HCT116 (cell line): ENCODE data around the gene SYCE1. TPM values are rescaled to one million over a fixed set of nuclear protein-coding genes. Genes with fewer than 3 reads are reported as not detected.

ENCODE experiments used
- ATAC-seq: fragments of 200-7000 bp; cut with Tn5 transposase; 2 replicates; pipeline ENCODE4 v1.9.1; 2020; ENCODE audit warnings: mild to moderate bottlenecking, moderate library complexity
- BruUV-seq: library from RNA; stranded (reverse); fragments of 400-500 nt; replicated peaks from 2 replicates; lab custom pipeline; 2021; lab: Mats Ljungman, UMichigan
- CTCF ChIA-PET: fragments of 300-600 bp; sonication (Branson Sonifier 250); formaldehyde crosslinking; loops from one replicate; lab custom pipeline; 2021; ENCODE audit warnings: antibody characterized with exemption; lab: Charles Lee
- POLR2A ChIA-PET: fragments of 300-600, 350-600 bp; sonication (Branson Sonifier 250); formaldehyde crosslinking; loops from one replicate; lab custom pipeline; 2021; ENCODE audit warnings: antibody characterized with exemption; lab: Charles Lee
- RAD21 ChIA-PET, 2 experiments: fragments of 300-600 bp; sonication (Branson Sonifier 250); formaldehyde crosslinking; loops; one replicate each; lab custom pipeline; 2023; ENCODE audit warnings: low total read pairs in 2 of 2; ENCODE audit not compliant: uncharacterized antibody in 2 of 2, unreplicated experiment in 2 of 2, low non-redundant PET in 1 of 2; lab: Charles Lee
- DNase-seq: peaks from one replicate; pipeline ENCODE4 v3.0.0-alpha.2; 2010; ENCODE audit warnings: low read depth, low spot score
- H2AFZ ChIP-seq: fragments of 200-600 bp; shearing (Covaris generic), sonication (generic); 2 replicates; pipeline ENCODE4 v1.6.1; 2017; ENCODE audit warnings: low read depth, mixed run types, mixed read lengths, antibody characterized with exemption, low read length; ENCODE audit not compliant: poor library complexity, severe bottlenecking
- H3K27ac ChIP-seq: 2 replicates; pipeline ENCODE4 v1.5.1; 2012; ENCODE audit warnings: low read depth, low read length
- H3K27me3 ChIP-seq: fragments of 200-600 bp; sonication (generic); 2 replicates; pipeline ENCODE4 v1.6.1; 2016; ENCODE audit warnings: mixed run types, low read length, mixed read lengths; ENCODE audit not compliant: insufficient read depth
- H3K36me3 ChIP-seq, 2 experiments: fragments of 200-500 bp in 1 of 2; fragments of 200-600 bp in 1 of 2; sonication (Bioruptor generic) in 1 of 2; sonication (generic) in 1 of 2; 2 replicates each; pipeline versions ENCODE4 v1.5.1 to v1.6.1; 2014 to 2016; ENCODE audit warnings: low read length in 2 of 2, inconsistent platforms in 1 of 2, mixed read lengths in 1 of 2, mixed run types in 1 of 2; ENCODE audit not compliant: insufficient read depth in 2 of 2, control insufficient read depth in 1 of 2
- H3K4me1 ChIP-seq, 2 experiments: fragments of 200-600 bp in 1 of 2; sonication (generic) in 1 of 2; 2 replicates each; pipeline versions ENCODE4 v1.5.1 to v1.6.1; 2012 to 2017; ENCODE audit warnings: low read length in 2 of 2, inconsistent platforms in 1 of 2, mild to moderate bottlenecking in 1 of 2, mixed read lengths in 1 of 2, mixed run types in 1 of 2, moderate library complexity in 1 of 2; ENCODE audit not compliant: insufficient read depth in 2 of 2, control insufficient read depth in 1 of 2
- H3K4me2 ChIP-seq: fragments of 200-600 bp; sonication (generic); 2 replicates; pipeline ENCODE4 v1.6.1; 2017; ENCODE audit warnings: mixed run types, low read length, mixed read lengths
- H3K4me3 ChIP-seq, 2 experiments: fragments of 200-600 bp in 1 of 2; sonication (generic) in 1 of 2; replicated peaks in 1 of 2; 2 replicates each; pipeline ENCODE4 v1.5.1; 2011 to 2016; ENCODE audit warnings: low read length in 2 of 2, control low read depth in 1 of 2, low read depth in 1 of 2, mild to moderate bottlenecking in 1 of 2, mixed read lengths in 1 of 2, mixed run types in 1 of 2
- H3K79me2 ChIP-seq: fragments of 200-600 bp; sonication (generic); 2 replicates; pipeline ENCODE4 v1.6.1; 2017; ENCODE audit warnings: mild to moderate bottlenecking, mixed run types, low read length, moderate library complexity, mixed read lengths; ENCODE audit not compliant: insufficient read depth
- H3K9ac ChIP-seq: fragments of 200-600 bp; sonication (generic); 2 replicates; pipeline ENCODE4 v1.6.1; 2016; ENCODE audit warnings: low read length, mixed read lengths
- H3K9me2 ChIP-seq: fragments of 200-600 bp; sonication (generic), shearing (Covaris generic); 2 replicates; pipeline ENCODE4 v1.6.1; 2017; ENCODE audit warnings: mixed run types, mild to moderate bottlenecking, moderate library complexity; ENCODE audit not compliant: insufficient read depth
- H3K9me3 ChIP-seq, 2 experiments: fragments of 200-500 bp in 1 of 2; fragments of 200-600 bp in 1 of 2; sonication (Bioruptor generic) in 1 of 2; sonication (generic) in 1 of 2; 2 replicates each; pipeline ENCODE4 v1.6.1; 2014 to 2017; ENCODE audit warnings: low read length in 2 of 2, mixed read lengths in 2 of 2, inconsistent platforms in 1 of 2, low read depth in 1 of 2, mild to moderate bottlenecking in 1 of 2, mixed run types in 1 of 2, moderate library complexity in 1 of 2; ENCODE audit not compliant: control insufficient read depth in 1 of 2, insufficient read depth in 1 of 2
- H4K20me1 ChIP-seq: fragments of 200-600 bp; sonication (generic), shearing (Covaris generic); 2 replicates; pipeline ENCODE4 v1.6.1; 2017; ENCODE audit warnings: mixed run types, mild to moderate bottlenecking, moderate library complexity; ENCODE audit not compliant: insufficient read depth
- CTCF ChIP-seq, 3 experiments: fragments of 200-600 bp in 1 of 3; sonication (generic) in 1 of 3; IDR thresholded peaks in 2 of 3; conservative IDR thresholded peaks in 1 of 3; 2 replicates each; pipeline ENCODE4 v1.5.1; 2012 to 2017; ENCODE audit warnings: low read depth in 2 of 3, low read length in 2 of 3, antibody characterized with exemption in 1 of 3, borderline replicate concordance in 1 of 3, control low read depth in 1 of 3, mild to moderate bottlenecking in 1 of 3, mixed read lengths in 1 of 3, mixed run types in 1 of 3, moderate library complexity in 1 of 3; ENCODE audit not compliant: insufficient read depth in 1 of 3
- EGR1 ChIP-seq: IDR thresholded peaks from 2 replicates; pipeline ENCODE4 v1.6.1; 2012; ENCODE audit warnings: low read depth
- ELF1 ChIP-seq: IDR thresholded peaks from 2 replicates; pipeline ENCODE4 v1.6.1; 2012; ENCODE audit warnings: low read depth, borderline replicate concordance
- EZH2phosphoT487 ChIP-seq: fragments of 200-600 bp; IDR thresholded peaks from 2 replicates; pipeline ENCODE4 v1.6.1; 2018; ENCODE audit warnings: antibody characterized with exemption, borderline replicate concordance
- FOSL1 ChIP-seq: IDR thresholded peaks from 2 replicates; pipeline ENCODE4 v1.6.1; 2012; ENCODE audit warnings: low read depth
- JUND ChIP-seq: IDR thresholded peaks from 2 replicates; pipeline ENCODE4 v1.6.1; 2012
- MAX ChIP-seq: IDR thresholded peaks from 2 replicates; pipeline ENCODE4 v1.6.1; 2012
- RAD21 ChIP-seq: IDR thresholded peaks from 2 replicates; pipeline ENCODE4 v1.6.1; 2012; ENCODE audit warnings: low read depth, mild to moderate bottlenecking
- SIN3A ChIP-seq: IDR thresholded peaks from 2 replicates; pipeline ENCODE4 v1.6.1; 2012; ENCODE audit warnings: low read depth
- SP1 ChIP-seq: IDR thresholded peaks from 2 replicates; pipeline ENCODE4 v1.6.1; 2012; ENCODE audit warnings: low read depth
- ZBTB33 ChIP-seq: IDR thresholded peaks from 2 replicates; pipeline ENCODE4 v1.6.1; 2011; ENCODE audit warnings: mild to moderate bottlenecking, low read length, moderate library complexity; ENCODE audit not compliant: insufficient replicate concordance; ENCODE audit errors: extremely low read depth
- intact Hi-C: fragments of 100-400 bp; cut with micrococcal nuclease; formaldehyde crosslinking; loops from 2 replicates; pipeline ENCODE4 v1.10.0; 2022
- total RNA-seq: library from RNA; stranded (reverse); gene quantifications from one replicate; pipeline ENCODE4 v1.2.1, GENCODE V29; 2021; ENCODE audit not compliant: unreplicated experiment

Gene SYCE1
- total RNA-seq, 1 experiment from 2014 or later: not detected

- H3K79me2 ChIP-seq: no peaks in the 10 kb centered on the region
- H3K9me2 ChIP-seq: no peaks in the 10 kb centered on the region
- H3K27me3 ChIP-seq: no peaks in the 10 kb centered on the region
- ChIA-PET CTCF (no interaction called here), POLR2A (no interaction called here), RAD21 (no interaction called here)
- no peak for DNase-seq
- intact Hi-C loops: no loop called here
- no TSS peak for BruUV-seq
- no peak overlapping the region for H2AFZ ChIP-seq
- no peaks in the 10 kb centered on the region for H3K36me3 ChIP-seq
- TF ChIP-seq ZBTB33 (no peak), ELF1 (no peak), EZH2phosphoT487 (no peak), EGR1 (no peak), MAX (no peak), FOSL1 (no peak)
- no peaks in the 10 kb centered on the region for H3K4me1 ChIP-seq
- no peak overlapping the region for H3K9ac ChIP-seq
- no peak for ATAC-seq
- no peaks in the 10 kb centered on the region for H3K9me3 ChIP-seq
- H3K4me3 ChIP-seq: no peak overlapping the region
- no peaks in the 10 kb centered on the region for H4K20me1 ChIP-seq
- H3K27ac ChIP-seq: no peak overlapping the region
- no peak overlapping the region for H3K4me2 ChIP-seq
These were observed 45.7 kb upstream of the SYCE1 start for GRCh38 chr10:133611079-133611478.

DNA sequence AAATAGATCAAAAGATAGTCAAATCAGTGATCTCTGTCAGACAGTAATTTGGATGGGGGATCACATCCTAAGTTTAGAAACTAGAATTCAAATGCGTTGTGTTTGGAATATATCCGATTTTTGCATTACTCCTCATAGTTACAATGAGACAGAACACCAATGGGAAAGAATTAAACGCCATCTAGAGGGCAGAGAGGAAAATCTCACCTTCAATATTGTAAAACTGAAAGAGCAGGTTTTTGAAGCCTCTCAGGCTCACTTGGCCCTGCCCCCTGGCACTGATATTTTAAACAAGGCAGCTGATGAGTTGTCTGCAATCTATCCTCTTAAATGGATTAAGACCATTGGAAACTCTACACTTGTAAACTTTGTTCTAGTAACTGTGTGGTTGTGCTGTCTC, 43.5 kb upstream of the SYCE1 start:
- H3K79me2 ChIP-seq: no peaks in the 10 kb centered on the region
- DNase-seq (no peak), ATAC-seq (peak; percentile 62; the same call in 1 of the 2 replicates)
- H4K20me1 ChIP-seq: no peaks in the 10 kb centered on the region
- CTCF ChIA-PET: no interaction called here
- BruUV-seq: no TSS peak
- no peaks in the 10 kb centered on the region for H3K4me1 ChIP-seq
- no peak overlapping the region for H2AFZ ChIP-seq
- no peaks in the 10 kb centered on the region for H3K9me3 ChIP-seq
- POLR2A ChIA-PET: no interaction called here
- no peaks in the 10 kb centered on the region for H3K36me3 ChIP-seq
- no peaks in the 10 kb centered on the region for H3K9me2 ChIP-seq
- no peak overlapping the region for H3K9ac ChIP-seq
- H3K4me2 ChIP-seq: no peak overlapping the region
- no peak overlapping the region for H3K4me3 ChIP-seq
- H3K27ac ChIP-seq: no peak overlapping the region
- RAD21 ChIA-PET: no interaction called here
- H3K27me3 ChIP-seq: no peaks in the 10 kb centered on the region
- intact Hi-C loops: no loop called here
- TF ChIP-seq MAX: no peak
- TF ChIP-seq RAD21: peak; percentile 52
- TF ChIP-seq SP1: no peak
- TF ChIP-seq CTCF (IDR thresholded peaks at IDR 0.05 in 2 of 3, conservative IDR thresholded peaks at IDR 0.05 in 1 of 3; ENCODE audit: borderline replicate concordance in 1 of 3, insufficient read depth in 1 of 3, low read depth in 2 of 3, low read length in 2 of 3): peak in 1 of 3 experiments; percentile 43; a peak in 3 of 6 replicates
- TF ChIP-seq SIN3A: no peak
- no peak for TF ChIP-seq JUND
- no peak for TF ChIP-seq ELF1
